Upper lobe of left lung (tissue), 4 donors: ENCODE measurements around the gene WAPL.
"Not testable (repeated sequence)": the region's sequence is repeated elsewhere in the genome, so short reads cannot be mapped to it uniquely, and the experiment has no call there.

Experiments
- CTCF ChIP-seq, 6 experiments: fragments of 450-650 bp in 4 of 6; fragments of 200-600 bp in 2 of 6; sonication (generic) in 2 of 6; IDR thresholded peaks; one replicate each; pipeline ENCODE4 v1.5.1; 2016 to 2019; ENCODE audit warnings: antibody characterized with exemption in 6 of 6
- POLR2A ChIP-seq, 4 donors: fragments of 450-650 bp; IDR thresholded peaks; one replicate each; pipeline ENCODE4 v1.5.1; 2016 to 2017; ENCODE audit warnings: antibody characterized with exemption in 4 of 4, mild to moderate bottlenecking in 2 of 4

- not testable (repeated sequence) for TF ChIP-seq CTCF, POLR2A (IDR thresholded peaks at IDR 0.05)
These were observed 132.5 kb downstream of the WAPL start for GRCh38 chr10:86389109-86389440.
